CD4-positive, alpha-beta T cell treated with Interleukin-12 subunit alpha and Interleukin-12 subunit beta, for 1 hour (primary cell): ENCODE measurements around the gene ZBTB7C.

ENCODE experiments used
- DNase-seq: peaks from one replicate; pipeline ENCODE4 v3.0.0-alpha.2; 2020

ZBTB7C gene

DNA sequence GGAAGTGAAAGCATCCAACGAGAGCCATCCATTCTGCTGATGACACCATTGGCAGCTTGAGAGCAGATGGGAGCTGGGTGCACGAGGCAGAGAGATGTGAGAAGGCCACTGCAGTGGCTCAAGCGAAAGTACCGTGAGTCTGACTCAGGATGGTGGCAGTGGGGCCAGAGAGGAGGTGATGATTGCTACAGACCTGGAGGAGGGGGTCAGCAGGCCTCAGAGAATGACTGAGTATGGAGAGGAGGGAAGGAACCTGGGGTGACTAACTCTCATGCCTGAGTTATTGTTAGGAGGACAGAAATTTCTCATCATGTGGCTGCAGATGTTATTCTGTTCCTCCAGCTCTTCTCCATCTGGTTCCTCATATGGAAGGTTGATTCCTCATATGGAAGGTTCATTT lies 8.8 kb upstream of the ZBTB7C start:
- no peak for DNase-seq

GRCh38 chr18:48413342-48413741 lies 4.2 kb upstream of the ZBTB7C start:
- DNase-seq: no peak

GRCh38 chr18:48412339-48412929 lies 3.3 kb upstream of the ZBTB7C start:
- DNase-seq: peak; percentile 21

DNA sequence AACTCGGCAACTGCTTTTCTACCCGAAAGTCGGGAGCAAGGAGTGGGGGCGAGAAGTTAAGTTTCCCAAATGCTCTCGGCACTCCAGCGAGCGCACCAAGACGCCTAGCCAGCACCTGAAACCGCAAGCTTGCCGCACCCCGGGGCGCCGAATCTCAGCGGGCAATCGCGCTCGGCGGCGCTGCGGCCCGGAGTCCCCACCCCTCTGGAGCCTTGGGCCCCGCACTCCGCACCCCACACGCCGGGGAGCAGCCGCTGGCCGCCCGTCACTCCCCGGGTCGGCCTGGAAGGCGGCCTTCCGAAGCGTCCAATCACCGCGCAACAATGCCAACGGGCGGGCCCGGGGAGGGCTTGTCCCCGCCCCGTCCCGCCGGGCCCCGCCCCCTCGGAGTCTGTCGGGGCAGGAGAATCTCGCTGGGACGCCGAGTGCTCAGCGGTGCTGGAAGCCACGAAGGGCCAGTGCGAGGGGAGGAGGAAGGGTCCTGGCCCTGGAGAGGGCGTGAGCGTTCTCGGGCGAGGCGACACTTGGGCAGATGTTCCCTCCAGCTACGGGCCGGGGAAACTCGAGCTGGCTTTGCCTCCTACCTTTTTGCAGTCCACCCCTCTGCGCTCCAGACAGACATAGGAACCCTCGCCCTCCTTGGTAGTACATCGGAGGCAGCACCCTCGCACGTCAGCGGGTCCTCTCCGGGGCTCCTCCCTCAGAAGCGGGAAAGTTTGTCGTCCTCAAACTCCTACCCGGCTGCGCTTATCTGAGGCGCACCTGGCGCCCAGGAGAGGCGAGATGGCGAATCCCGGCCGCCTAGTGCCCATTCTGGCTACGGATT lies 1.1 kb upstream of the ZBTB7C start:
- DNase-seq: peak; percentile 66

GRCh38 chr18:48409591-48410094 lies 460 bp upstream of the ZBTB7C start:
- no peak for DNase-seq

DNA sequence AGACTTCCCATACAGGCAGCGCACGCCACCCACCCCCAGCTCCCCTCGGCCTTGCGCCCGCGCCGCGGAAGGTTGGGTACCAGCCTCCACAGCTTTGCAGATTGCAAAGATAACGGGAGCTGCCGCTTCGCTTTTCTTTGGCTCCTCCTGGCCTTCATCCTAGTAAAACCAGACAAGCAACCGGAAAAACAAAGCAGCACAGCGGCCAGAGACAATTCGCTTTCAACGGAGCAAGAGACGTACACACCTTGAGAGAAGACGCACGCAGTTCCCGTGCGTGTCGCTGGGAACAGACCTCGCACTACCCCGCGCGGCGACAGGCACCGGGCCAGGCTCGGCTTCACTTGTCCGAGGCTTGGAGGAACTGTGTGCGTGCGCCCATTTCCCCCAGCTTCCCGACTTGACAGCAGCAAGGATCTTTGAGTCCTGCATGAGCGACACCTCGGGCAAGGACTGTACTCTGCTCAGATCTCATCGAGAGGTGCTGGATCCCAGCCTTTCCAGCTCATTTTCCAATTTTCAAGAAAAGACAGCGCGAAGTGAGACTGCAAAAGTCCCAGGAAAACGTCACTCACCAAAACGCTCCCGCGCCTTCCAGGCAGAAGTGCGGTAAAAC lies 964 bp downstream of the ZBTB7C start:
- no peak for DNase-seq

DNA sequence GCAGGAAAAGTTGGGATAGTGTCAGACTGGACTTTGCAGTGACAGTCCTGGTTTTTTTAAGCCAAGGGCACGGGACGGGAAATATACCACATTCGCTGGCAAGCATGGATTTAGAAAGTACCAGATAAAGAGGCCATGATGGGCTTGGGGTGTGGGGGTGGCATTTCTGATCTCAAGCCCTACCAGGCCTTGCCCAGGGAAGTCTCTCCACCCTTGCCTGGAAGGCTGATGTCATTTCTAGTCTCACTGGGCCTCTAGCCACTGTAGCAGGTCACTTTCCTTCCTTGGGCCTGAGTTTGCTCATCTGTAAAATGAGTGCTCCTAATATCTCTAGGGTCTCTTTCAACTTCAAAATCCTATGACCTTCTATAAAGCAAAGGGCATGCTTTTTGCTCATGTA lies 1.8 kb downstream of the ZBTB7C start:
- DNase-seq: no peak

DNA sequence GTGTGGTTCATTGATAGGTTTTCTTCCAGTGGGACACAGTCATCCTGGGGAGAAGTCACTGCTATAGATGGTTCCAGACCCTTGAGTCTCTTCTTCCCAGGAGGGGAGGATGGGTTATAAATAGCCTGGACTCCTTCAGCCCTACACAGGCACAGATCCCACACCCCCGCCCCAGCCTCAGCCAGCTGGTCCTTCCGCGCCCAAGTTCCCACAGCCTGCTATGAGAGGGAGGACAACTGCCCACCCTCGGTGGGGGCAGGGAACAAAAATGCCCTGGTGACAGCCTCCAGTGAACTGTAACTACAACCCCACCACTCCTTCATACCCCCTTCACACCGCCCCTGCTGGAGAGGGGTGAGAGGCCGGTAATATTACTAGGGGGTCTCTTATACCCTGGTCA lies 3.2 kb downstream of the ZBTB7C start:
- DNase-seq: no peak

GRCh38 chr18:48404716-48405507 lies 4.3 kb downstream of the ZBTB7C start:
- no peak for DNase-seq

GRCh38 chr18:48402953-48403352 lies 6.2 kb downstream of the ZBTB7C start:
- no peak for DNase-seq

DNA sequence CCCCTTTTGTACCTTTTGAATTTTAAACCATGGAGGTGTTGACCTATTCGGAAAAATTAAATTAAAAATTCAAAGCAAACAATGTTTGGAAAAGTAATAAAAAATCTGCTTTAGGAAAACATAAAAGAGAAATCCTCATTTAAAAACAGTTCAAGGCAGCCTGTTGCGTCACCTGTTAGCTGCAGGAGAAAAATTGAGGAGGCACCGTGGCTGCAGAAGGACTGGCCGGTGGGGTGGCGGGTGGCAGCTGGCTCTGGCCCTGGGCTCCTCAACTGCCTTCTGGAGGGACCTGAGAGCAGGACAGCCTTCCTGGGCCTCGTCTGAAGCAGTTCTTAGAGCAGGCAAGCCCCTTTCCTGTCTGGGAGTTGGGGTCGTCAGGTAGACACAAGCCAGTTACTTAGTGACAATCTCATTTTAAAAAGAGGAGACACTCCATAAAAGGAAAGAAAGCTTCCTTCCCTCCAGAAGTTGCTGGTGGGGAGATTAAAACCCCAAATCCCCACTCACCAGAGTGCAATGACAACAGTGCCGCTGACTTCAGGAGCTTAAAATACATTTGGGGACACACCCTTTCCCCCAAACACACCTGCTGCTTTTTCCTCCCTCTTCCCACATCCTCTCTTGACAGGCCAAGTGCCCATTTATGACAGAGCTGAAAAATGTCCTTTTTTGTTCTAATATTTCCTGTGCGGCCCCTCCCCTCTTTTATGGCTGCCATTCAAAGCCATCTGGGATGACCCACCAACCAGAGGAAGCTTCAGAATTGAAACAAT lies 9.7 kb downstream of the ZBTB7C start:
- DNase-seq: no peak

DNA sequence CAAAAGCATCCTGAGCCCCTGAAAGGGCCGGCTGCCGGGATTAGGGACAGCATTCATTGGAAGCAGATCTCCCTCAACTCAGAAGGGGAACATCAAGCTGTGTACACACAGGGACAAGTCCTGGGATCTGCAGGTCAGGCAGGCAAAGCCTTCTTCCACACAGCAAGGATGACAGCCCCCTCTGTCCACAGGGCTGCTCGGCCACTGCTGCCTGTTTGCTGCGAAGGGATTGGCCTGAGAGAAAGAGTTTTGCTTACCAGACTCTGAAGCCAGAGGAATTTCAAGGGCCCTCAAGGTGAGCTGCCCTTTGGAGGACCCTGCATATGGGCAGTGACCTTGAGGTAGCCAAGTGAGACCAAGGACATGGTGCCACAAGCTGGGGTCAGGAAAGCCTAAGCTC lies 11.1 kb downstream of the ZBTB7C start:
- DNase-seq: no peak

DNA sequence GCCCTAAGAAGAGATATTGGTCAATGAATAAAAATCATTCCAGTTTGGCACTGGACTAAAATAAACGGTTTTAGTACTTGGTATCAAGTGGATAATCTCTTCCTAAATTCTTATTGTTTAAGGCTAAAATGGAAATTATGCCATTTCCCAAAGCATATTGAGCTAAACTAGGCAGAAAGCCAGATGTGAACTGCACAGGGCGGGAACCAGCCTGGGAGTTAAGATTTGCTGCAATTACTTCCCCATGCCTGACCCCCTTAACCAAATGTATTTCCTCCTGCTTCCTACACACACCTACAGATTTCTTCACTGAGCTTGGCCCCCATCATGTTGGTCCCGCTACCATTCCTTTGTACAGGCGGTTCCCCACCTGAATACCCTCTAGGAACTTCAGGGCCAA lies 12.2 kb downstream of the ZBTB7C start:
- no peak for DNase-seq

GRCh38 chr18:48396561-48396960 lies 12.6 kb downstream of the ZBTB7C start:
- no peak for DNase-seq

DNA sequence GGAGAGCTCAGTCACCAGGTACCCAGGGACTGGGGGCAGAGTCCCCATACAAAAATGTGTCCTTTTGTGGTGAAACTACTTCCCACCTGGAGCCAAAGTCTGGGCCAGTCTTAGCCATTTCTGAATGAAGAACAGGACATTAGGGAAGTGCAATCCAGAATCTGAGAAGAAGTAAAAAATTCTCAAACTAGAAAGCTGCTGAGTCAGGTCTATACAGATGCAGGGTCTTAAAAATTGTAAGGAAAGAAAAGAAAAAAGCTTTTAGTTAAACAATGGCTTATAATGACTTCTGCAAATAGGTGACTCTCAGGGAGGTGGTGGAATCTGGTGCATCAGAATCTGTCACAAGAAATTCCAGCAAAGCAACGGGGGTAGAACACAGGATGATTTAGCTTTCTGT lies 13.5 kb downstream of the ZBTB7C start:
- DNase-seq: no peak

DNA sequence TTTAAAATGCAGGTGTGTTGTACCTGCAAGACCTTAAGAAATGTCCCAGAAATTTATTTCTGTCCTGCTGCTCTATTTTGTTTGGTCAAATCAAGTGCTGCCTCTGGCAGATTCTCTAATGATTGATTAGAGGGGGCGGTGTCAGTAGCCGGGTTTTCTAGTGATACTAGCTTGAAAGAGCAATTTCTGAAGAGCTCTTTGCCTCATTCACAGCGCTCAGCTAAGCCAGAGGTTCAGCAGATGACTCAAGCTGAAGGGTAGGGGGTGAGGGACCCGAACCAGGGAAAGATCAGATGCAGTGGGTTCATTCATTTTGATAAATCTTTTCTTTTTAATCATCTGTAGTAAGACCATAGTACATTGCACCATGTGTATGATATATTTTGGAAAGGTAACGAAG lies 15.0 kb downstream of the ZBTB7C start:
- no peak for DNase-seq

GRCh38 chr18:48393776-48394175 lies 15.4 kb downstream of the ZBTB7C start:
- DNase-seq: no peak

DNA sequence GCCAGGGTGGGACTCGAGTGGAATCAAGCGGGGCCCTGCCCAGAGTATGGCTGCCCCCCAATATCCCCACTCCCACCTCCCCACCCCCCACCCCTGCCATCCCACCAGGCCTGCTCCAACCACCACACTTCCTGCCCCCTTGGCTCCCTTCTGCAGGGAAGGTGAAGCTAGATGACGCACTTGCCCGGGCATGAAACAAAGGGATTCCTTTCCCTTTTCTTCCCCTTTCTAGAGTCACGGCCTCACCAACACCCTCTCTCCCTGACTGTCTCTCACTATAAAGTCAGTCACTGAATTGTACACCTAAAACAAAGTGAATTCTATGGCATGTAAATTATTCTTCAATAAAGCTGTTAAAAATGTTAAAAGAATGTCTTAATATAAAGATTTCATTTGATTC lies 16.0 kb downstream of the ZBTB7C start:
- DNase-seq: no peak

GRCh38 chr18:48392268-48392667 lies 16.9 kb downstream of the ZBTB7C start:
- no peak for DNase-seq

DNA sequence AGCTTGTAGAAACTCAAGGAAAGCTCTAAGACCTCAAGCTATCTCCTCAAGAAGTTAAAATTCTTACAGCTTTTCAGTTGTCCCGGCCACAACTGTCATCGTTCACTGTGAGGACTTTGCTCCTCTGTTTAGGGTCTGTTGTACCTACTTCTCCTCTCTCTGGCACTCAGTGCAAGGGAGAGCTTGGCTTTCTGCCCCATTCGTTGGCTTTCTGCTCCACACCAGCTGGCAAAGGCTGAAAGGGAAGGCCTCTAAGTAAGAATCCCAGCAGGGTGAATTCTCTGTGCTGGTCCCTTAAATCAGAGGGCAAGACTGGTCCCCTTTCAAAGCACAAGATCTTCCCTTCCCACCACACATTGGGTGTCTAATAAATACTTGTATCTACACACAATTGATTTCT lies 17.3 kb downstream of the ZBTB7C start:
- no peak for DNase-seq

DNA sequence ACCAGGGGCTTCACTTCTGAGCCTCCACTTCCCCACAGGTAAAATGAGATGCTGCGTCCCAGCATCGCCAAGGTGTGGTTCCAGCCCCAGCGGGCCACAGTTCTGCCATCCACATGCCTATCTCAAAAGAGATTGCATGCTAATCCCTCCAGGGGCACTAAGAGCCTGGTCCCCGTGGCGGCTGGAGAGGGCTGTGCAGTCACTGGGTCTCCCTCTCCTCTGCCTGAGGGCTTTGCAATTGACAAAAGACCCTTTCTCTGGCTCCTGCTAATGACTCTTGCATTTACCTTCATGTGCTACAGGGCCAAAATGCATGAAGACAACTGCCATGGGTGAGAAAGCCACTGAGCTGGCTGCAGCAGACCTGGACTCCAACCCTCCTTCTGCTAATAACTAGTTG lies 18.5 kb downstream of the ZBTB7C start:
- DNase-seq: no peak

- DNase-seq: no peak
These were observed 20.7 kb downstream of the ZBTB7C start for GRCh38 chr18:48388478-48388877.

GRCh38 chr18:48387300-48387699 lies 21.9 kb downstream of the ZBTB7C start:
- no peak for DNase-seq
